Islet of Langerhans (tissue), 1 donor: ENCODE results near the gene CEP112.

Source experiments
- FAIRE-seq: peaks from one replicate; lab custom pipeline; 2011; peaks lifted over from hg19 to GRCh38; lab: Jason Lieb, UNC

CEP112 gene

DNA sequence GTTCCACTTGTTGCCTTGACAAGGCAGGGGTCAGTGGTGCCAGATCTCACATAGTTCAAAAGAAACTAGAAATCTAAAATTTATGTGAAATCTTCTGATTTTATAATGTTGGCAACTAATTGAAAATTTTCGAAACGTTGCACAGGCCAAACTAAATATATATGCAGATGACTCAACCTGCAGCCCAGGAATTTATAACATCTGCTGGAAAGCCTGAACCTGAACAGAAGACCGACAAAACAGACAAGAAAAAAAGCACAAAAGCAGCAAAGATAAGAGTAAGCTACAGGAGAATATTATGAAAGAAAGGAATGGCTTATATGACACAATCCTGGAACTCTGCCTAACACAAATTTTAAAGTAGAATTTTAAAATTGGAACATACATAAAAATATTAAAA, 207.6 kb downstream of the CEP112 start:
- no peak for FAIRE-seq

DNA sequence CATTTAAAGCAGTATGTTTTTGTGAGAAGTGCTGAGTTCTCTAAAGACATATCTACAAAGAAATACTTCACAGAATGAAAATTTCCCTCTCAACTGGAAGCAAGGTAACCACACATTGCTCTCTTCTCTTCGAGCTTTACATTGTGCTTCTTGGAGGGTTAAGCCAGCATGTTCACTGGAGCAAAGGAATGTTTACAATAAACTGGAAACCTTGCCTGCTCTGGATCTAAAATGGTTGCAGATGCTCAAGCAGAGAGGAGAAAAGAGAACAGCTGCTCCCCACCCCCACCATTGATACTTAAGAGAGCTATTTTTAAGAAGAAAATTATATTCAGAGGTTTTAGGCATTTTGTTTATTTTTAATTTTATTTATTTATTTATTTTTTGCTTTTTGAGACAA, 213.1 kb downstream of the CEP112 start:
- FAIRE-seq, result no peak

DNA sequence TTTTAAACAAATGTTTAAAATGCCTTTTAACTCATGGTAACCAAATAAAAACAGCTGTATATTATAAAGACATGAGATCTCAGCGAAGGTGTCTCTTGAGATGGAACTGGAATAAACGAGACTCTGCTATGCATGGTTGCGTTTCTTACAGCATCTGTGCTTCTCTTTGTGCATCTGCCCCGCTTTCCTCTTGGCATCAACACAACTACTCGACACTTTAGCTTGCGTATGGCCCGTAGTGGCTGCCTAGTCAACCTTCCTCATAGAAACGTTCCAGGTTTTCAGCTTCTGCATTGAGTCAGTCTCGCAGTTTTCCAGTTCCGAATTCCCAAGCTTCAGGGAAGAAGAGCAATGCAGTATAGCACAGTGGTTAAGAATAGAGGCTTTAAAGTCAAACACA, 214.9 kb downstream of the CEP112 start:
- FAIRE-seq, result no peak

DNA sequence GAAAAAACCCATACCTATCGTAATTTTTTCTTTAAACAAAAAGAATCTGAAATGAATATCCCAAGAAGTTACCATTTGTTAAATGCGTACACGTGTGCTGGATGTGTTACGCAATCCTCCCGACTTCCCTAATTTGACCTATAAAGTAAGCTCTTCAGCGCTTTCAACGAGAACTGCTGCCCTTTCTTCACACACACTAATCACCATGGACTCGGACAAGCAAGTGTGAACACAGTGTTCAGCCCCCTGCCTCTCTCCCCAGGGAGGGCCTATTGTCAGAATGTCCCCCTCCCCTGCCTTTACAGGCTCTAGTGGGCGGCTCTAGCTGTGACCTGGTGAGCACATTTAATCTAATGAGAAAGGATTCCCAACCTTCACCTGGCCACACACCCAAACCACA, 216.1 kb downstream of the CEP112 start:
- no peak for FAIRE-seq

DNA sequence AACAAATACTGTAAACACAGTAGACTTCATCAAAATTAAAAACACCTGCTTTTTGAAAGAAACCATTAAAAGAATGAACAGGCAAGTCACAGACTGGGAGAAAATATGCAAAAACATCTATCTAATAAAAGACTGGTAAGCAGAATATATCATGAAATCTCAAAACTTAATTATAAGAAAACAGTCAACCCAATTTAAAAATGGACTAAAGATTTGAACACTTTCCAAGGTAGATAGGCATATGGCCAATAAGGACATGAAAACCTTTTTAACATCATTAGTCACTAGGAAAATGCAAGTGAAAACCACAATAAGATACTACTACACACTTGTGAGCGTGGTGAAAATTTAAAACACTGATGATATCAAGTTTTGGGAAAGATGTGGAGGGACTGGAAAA, 218.7 kb downstream of the CEP112 start:
- no peak for FAIRE-seq

DNA sequence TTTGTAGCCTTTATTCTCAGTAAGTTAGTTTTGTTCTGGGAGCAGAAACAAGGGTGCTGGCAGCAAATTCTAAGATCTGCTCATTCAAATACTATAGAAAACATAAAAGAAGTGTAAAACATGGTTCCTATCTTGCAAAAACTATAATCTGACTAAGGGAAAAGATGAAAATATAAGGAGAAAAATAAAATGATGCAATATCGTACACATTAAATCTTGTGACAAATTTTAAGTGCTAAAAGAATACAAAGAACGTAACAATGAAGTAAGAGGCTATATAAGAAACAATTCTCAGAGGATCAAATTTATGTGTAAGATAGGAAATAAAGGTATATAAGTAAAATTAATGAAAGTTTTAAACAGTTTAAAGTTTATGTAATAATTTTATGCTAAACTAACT, 224.6 kb downstream of the CEP112 start:
- no peak for FAIRE-seq

DNA sequence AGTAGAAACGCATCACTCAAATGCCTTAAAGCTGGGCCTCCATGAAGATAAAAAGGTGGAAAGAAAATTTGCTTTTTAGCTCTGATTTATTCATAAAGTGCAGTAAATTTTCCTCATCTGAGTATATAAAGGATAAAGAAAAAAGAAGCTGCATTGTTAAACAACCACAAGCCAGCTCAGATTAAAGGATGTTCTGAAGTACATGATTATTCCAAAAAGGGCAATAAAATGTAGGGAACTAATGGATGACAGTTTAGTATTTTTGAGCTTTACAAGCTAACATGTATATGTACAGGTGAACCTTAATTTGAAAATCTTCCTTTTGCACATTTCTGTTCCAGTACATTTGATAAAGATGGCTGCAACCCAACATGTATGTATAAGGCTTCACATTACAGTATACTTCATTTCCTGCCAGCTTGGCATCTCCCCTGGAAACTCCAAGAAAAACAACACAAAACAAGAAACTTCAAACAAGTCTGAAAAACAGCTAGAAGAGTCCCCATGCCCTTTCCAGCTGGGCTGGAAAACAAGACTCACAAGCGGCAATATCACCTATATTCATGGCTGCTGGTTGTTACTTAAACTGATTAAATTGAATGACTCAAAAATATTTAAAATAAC, 225.7 kb downstream of the CEP112 start:
- no peak for FAIRE-seq

DNA sequence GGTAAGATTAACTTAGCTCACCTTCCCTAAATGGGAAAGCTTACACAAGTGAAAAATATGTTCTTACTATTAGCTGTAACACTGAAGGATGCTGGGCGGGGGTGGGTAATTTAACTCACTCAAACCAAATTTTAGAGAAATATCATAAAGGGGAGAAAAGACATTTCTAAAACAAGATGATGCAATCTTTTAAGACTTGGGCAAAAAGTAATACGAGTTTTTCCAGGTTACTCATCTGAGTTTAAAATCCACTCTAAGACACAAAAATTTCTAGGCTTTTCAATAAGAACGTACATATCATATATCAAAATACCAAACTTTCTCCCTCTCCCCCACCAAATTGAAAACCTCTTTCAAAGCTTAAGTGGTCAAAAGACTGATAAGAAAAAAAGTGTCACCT, 228.8 kb downstream of the CEP112 start:
- no peak for FAIRE-seq

DNA sequence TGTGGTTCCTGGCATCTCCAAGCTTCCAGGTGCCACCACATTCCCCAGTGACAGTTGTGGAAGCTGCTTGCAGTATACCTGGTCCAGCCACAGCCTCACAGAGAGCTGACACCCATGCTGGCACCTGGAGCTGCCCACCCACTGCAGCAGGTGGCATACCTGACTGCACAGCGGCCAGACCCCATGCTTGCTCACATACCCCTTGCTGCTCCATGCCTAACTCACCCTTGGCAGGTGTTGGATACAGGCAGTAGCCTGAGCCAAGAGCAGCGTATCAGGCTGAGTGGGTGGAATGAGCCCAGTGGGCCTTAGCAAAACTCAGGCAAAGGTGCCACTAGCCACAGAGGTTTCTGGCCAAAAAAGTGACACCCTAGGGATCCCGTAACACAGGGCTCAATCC, 232.3 kb downstream of the CEP112 start:
- FAIRE-seq, result no peak

DNA sequence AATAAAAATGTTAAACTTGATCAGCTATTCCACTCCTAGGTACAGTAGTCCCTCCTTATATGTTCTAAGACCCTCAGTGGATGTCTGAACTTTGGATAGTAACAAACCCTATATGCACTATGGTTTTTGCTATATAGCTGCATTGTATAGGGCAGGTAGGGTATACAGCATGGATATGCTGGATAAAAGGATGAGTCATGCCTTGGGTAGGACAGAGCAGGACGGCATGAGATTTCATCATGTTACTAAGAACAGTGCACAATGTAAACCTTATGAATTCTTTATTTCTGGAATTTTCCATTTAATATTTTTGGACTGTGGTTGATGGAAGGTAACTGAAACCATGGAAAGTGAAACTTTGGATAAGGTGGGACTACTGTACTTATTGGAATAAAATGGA, 235.1 kb downstream of the CEP112 start:
- FAIRE-seq, result no peak

DNA sequence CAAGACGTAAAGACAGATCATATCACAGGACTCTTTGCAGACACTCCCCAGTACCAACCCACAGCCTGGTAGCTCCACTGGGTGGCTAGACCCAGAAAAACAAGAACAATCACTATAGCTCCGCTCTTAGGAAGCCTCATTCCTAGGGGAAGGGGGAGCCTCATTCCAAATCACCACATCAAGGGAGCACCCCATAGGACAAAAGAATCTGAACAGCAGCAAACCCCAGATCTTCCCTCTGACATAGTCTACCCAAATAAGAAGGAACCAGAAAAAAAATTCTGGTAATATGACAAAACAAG, 237.8 kb downstream of the CEP112 start:
- no peak for FAIRE-seq

DNA sequence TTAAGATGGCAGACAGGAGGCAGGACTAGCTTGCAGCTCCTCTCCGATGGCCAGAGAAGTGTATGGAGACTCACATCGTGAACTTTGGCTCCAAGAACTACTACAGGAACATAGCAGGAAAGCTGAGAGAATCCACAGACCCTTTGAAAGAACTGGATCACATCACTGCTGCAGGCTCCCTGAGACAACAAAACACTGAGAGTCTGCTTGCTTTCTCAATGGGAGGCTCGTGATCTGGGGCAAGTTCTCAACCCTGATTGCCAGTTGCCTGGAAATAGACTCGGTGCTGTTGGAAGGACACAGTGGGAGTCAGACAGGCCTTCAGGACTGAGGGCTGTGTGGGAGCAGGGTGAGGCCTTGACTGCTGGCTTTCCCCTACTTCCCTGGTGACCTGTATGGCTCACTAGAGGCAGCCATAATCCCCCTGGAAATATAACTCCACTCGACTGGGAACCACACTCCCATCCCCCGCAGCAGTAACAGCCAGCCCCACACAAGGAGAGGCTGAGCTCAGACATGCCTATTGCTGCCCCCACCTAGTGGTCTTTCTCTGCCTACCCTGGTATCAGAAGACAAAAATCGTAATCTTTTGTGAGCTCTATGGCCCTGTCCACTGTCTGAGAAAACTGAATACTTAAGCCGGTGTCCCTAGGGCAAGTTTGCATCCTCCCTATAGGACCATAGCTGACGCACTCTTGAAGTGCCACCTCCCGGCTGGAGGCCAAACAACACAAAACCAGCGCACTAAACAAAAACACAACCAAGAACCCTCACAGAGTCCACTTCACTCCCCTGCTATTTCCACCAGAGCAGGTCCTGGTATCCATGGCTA, 238.4 kb downstream of the CEP112 start:
- no peak for FAIRE-seq

DNA sequence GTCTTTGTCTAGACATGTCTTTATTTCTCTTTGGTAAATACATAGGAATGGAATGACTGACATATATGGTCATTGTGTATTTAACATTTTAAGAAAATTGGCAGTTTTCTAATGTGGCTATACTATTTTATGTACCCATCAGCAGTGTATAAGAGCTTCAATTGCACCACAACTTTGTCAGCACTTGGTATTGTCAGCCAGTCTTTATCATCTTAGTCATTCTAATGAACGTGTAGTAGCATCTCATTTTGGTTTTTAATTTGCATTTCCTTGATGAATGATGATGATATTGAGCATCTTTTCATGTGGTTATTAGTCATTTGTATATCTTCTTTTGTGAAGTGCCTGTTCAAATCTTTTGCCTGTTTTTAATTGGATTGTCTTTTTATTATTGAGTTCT, 239.3 kb downstream of the CEP112 start:
- FAIRE-seq, result no peak

DNA sequence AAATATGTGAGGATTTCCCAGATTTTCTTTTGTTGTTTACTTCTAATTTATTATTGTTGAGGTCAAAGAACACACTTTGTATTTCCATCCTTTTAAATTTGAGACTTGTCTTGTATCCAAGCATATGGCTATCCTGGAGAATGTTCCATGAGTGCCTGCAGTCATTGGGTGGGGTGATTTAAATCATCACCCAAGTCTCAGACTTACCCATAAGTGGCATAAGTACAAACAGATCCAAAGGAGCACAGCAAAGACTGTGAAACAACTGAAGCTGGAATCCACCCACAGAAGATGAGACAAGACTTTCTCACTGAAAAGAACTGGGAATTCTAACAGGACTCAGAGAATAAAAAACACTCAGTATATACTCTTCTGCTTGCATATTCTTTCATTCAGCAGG, 239.9 kb downstream of the CEP112 start:
- FAIRE-seq, result no peak

DNA sequence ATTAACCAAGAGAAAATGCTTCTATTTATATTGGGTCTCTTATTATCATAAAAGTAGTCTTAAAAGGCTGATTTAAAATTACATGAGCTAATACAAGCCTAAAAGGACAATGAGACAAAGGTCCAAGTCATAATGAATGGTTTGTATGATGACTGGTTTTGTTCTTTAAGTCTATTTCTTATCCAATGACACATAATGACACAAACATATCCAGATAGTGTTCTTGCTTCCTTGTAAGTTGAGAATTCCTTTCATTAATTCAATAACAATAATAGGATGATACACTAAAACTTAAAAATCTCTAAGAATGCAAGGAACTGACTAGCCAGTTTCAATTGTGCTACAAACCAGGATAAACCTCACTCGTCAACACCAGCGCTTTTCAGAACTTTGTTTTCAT, 244.1 kb downstream of the CEP112 start:
- FAIRE-seq, result no peak

DNA sequence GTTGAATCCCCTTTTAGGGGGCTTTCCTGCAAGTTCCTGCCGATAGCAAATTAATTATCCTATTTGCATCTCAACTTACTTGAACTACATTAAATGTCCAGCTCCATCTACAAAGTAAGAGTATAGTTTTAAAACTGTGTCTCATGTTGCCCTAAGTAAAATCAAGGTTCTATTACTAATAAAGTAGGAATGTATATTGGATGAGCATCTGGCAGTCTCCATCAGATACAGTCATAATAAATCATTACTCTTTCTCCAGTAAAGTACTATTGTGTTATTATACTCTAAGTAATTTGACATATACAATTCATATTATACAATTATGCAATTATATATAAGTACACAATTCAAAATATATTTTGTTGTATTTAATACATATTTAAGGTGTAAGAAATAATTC, 249.3 kb downstream of the CEP112 start:
- FAIRE-seq, result no peak

DNA sequence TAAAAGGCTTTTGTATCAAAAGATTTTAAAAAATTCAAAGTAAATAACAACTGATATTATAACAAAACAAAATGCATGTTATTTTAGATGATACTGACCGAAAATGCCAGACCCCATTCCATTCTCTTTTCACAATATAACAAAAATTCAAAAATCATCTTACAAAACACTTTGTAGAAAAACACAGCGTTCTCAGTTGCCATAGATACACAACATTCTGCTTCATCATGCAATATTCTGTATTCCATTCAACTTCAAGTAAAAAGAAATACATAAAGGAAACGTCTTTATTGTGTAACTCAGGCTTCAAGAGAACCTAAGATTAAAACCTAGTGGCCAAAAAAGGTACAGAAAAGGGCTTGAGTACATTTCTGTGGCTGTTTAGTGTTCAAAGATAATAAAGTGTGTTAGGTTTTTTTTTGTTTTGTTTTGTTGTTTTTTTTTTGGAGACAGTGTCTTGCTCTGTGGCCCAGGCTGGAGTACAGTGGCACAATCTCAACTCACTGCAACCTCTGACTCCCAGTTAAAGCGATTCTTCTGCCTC, 250.5 kb downstream of the CEP112 start:
- no peak for FAIRE-seq

DNA sequence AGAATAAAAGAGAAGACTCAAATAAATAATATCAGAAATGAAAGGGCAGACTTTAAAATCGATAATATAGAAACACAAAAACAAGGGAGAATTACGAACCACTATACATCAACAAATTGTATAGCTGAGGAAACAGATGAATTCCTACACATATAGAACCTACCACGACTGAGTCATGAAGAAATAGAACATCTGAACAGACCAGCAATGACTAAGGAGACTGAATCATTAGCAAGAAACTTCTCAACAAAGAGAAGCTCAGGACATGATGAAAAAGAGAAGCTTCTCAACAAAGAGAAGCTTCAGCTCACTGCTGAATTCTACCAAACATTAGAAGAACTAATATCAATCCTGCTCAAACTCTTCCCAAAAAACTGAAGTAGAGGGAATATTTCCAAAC, 255.9 kb downstream of the CEP112 start:
- no peak for FAIRE-seq

DNA sequence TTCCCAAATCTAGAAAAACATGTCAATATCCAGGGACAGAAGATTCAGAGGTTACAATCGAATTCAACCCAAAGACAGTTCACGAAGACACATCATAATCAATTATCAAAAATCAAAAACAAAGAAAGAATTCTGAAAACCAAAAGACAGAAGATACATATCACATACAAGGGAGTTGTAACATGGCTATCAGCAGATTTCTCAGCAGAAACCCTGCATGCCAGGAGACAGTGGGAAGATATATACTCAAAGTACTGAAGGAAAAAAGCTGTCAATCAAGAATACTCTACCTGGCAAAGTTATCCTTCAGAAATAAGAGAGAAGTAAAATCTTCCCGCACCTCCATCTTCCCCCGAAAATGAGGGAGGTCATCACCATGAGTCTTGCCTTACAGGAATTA, 258.6 kb downstream of the CEP112 start:
- no peak for FAIRE-seq

DNA sequence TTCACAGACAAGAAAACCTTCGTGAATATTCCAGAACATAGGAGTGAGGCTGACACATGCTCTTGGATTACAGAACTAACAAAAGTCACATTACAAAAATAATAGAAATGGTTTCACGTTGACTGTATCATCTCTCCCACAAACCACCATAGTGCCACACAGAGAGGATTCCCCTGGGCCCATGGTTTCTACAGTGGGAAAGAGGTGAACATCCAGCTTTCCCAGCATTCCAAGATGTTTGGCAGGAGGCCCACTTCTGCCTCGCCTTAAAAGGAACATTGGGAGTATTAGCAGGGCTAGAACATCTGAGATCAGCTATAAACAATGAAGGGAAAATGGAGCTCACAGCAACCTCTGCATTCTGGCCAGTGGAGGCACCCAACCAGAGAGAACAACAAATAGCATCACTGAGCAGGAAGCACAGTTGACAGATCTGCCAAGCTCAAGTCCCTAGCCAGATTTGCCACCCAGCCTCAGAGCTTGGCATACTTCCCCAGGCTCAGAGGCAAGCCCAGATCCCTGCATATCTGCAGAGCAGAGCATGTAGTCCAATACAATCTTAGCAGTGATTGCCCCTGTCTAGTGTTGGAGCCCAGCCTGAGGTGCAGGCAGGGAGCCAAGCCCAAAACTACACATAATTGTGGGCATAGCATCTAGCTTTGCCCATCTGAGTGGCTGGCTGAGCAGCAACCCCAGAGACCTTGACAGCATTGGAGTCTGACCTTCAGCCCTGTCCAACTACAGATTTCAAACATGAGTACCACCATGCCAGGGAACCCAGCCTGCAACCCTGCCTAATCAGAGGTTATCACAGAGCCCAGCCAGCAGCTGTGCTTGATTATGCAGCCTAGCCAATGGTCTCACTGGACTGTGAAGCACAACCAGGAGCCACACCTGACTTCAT, 260.4 kb downstream of the CEP112 start:
- no peak for FAIRE-seq

DNA sequence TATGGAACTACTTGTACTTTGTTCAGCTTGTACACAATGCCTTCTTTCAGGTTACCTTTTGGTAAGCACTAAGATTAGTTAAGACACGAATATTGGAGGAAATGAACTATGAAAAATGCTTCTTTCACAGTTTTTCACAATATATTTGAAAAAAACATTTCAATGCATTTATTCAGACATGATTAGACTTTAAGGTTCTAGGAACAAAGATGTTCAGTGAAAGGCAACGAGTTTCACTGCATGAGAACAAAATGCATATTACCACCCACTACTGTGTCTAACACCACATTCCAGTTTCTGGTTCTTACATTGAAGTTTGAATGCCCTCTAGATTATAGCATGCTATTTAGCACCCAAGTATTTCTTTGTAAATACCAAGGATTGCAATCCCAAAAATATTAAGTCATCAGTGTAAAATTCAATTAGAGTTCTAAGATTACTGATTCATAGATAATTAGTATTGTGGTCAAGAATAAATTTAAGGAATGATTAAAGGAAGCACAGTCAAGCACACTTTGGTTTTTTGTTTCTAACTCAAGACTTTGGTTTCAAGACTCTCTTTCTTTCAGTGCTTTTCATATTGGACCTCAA, 261.7 kb downstream of the CEP112 start:
- no peak for FAIRE-seq

DNA sequence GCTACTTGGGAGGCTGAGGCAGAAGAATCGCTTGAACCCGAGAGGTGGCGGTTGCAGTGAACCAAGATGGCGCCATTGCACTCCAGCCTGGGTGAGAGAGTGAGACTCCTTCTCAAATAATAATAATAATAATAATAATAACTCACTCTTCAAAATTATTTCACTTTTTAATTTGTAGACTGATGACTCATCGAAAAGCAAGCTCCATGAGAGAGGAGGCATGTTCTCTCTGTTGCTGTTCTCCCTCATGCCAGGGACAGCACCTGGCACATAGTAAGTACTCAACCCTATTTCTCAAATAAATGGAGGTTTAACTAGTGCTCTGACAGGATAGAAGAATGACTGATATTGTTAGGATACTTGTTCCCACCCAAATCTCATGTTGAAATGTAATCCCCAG, 265.3 kb downstream of the CEP112 start:
- FAIRE-seq, result no peak
